ENCODE data around the gene RPL19. TPM values are rescaled to one million over a fixed set of nuclear protein-coding genes. Genes with fewer than 3 reads are reported as not detected.

The RPL19 gene
- total RNA-seq, 2 donors from 2014 or later = 1,055 to 1,074 TPM

Other genes starting within 250 kb of the RPL19 start
- not detected for gene FBXO47, start 232.9 kb upstream of the RPL19 start, total RNA-seq
- 10 to 100 TPM in 1 of 2 donors, 1 to 10 TPM in 1; 7.6 to 18.0 TPM for gene PLXDC1, start 48.6 kb upstream of the RPL19 start, total RNA-seq
- not detected for gene ARL5C, start 34.1 kb upstream of the RPL19 start, total RNA-seq
- 1 to 10 TPM; 5.4 to 5.8 TPM for gene CACNB1, start 2.6 kb upstream of the RPL19 start, total RNA-seq
- gene STAC2, start 25.7 kb downstream of the RPL19 start, total RNA-seq = 1 to 10 TPM; 1.4 to 5.9 TPM
- 10 to 100 TPM in 1 of 2 donors, 1 to 10 TPM in 1; 6.1 to 11.4 TPM for gene FBXL20, start 201.3 kb downstream of the RPL19 start, total RNA-seq